T-helper 2 cell treated with Interferon-gamma antibody and Interleukin-4, amounts not matched to agents 5 μg/mL and 100 μg/mL, for 36 hours (primary cell): ENCODE data around the gene PATJ.

Experiments used
- DNase-seq: peaks from one replicate; pipeline ENCODE4 v3.0.0; 2021; ENCODE audit warnings: low spot score
- H3K27ac Mint-ChIP-seq: one replicate; pipeline ENCODE4 v1.8.0; 2021; ENCODE audit warnings: mild to moderate bottlenecking, mixed read lengths
- H3K27me3 Mint-ChIP-seq: one replicate; pipeline ENCODE4 v1.8.0; 2021; ENCODE audit warnings: low read depth, mixed read lengths
- H3K36me3 Mint-ChIP-seq: one replicate; pipeline ENCODE4 v1.8.0; 2021; ENCODE audit warnings: low read depth, mixed read lengths
- H3K4me1 Mint-ChIP-seq: one replicate; pipeline ENCODE4 v1.8.0; 2021; ENCODE audit warnings: low read depth, mixed read lengths
- H3K4me3 Mint-ChIP-seq: one replicate; pipeline ENCODE4 v1.8.0; 2022; ENCODE audit warnings: mild to moderate bottlenecking, moderate library complexity, mixed read lengths
- H3K9me3 Mint-ChIP-seq: one replicate; pipeline ENCODE4 v1.8.0; 2021; ENCODE audit warnings: mixed read lengths

PATJ gene

GRCh38 chr1:62188111-62188510 lies 445.8 kb downstream of the PATJ start:
- DNase-seq = no peak
- Mint-ChIP-seq H3K4me3 (no peak overlapping the region), H3K27me3 (no peaks in the 10 kb centered on the region), H3K9me3 (no peaks in the 10 kb centered on the region), H3K36me3 (no peaks in the 10 kb centered on the region), H3K27ac (no peak overlapping the region), H3K4me1 (no peaks in the 10 kb centered on the region)

GRCh38 chr1:62194651-62195544 lies 452.6 kb downstream of the PATJ start, which contains the start of gene L1TD1:
Gene L1TD1, plus strand, starts transcription at chr1:62194849. Its CDS starts 11,780 bp downstream, at chr1:62206629.
- Mint-ChIP-seq H3K4me1 (no peaks in the 10 kb centered on the region), H3K27me3 (peaks cover 23% of the 10 kb centered on the region), H3K4me3 (no peak within 1 kb of the TSS), H3K9me3 (no peaks in the 10 kb centered on the region), H3K36me3 (no peaks in the 10 kb centered on the region), H3K27ac (no peak within 1 kb of the TSS)
- DNase-seq = no peak

DNA sequence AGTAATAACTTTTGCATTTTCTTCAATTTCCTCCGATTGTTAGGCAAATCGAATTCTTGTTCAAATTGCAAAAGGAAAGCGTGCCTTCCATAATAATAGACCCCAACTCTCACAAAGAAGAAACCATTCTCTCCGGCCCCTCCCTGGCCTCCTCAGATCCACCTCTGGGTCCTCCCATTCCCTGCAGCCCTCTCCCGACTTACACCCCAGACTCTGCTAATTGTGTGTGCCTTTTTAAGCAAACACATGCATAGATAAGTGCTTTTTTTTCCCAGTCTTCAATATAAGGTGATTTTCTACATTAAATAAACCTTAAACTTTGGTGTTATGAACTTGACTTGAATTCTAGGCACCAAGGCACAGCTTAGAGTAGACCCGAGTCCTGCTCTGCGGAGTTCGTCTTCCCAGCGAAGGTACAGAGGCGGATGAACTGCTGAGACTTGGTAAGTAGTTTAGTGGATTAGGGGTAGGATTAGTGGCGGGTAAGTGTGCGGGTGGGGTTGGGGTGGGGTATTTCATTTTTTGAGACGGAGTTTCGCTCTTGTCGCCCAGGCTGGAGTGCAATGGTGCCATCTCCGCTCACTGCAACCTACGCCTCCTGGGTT lies 453.9 kb downstream of the PATJ start:
- no peaks in the 10 kb centered on the region for H3K36me3 Mint-ChIP-seq
- no peaks in the 10 kb centered on the region for H3K4me1 Mint-ChIP-seq
- H3K27ac Mint-ChIP-seq = no peak overlapping the region
- H3K9me3 Mint-ChIP-seq = no peaks in the 10 kb centered on the region
- H3K4me3 Mint-ChIP-seq = no peak overlapping the region
- DNase-seq = no peak
- peaks cover 23% of the 10 kb centered on the region for H3K27me3 Mint-ChIP-seq

DNA sequence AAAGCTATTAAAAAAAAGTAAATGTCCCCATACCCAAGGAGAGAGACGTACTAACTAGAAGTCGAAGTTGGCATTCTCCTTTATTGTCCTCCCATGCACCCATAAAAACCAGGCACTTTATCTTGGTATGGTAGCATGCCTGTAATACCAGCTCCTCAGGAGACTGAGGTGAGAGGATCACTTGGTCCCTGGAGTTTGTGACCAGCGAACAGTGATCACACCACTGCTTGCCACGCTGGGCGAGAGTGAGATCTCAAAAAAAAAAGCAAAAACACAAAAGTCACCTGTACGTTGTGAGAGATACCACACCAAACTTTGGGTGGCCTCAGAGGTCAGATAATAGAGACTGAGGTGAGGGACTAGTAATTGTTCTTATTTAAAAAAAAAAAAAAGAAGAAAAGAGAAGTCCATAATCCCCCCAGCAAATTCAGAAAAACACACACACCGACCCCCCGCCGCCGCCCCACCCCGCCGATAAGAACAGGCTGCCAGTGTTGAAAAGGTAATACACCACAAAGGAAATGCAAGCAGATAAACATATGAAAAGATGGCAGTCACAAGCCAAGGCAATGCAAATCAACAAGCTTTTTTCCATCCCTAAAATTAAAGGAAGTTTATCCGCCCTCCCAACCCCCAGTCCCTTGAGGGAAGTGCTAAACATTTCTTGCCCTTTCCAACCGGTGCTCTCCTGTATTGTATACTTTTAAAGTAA lies 455.9 kb downstream of the PATJ start:
- H3K9me3 Mint-ChIP-seq = no peaks in the 10 kb centered on the region
- DNase-seq = no peak
- peaks cover 23% of the 10 kb centered on the region for H3K27me3 Mint-ChIP-seq
- H3K4me3 Mint-ChIP-seq = no peak overlapping the region
- H3K27ac Mint-ChIP-seq = no peak overlapping the region
- H3K4me1 Mint-ChIP-seq = no peaks in the 10 kb centered on the region
- H3K36me3 Mint-ChIP-seq = no peaks in the 10 kb centered on the region

- Mint-ChIP-seq H3K4me3 (no peak overlapping the region), H3K36me3 (no peaks in the 10 kb centered on the region), H3K9me3 (no peaks in the 10 kb centered on the region), H3K4me1 (no peaks in the 10 kb centered on the region), H3K27ac (no peak overlapping the region), H3K27me3 (peaks cover 20% of the 10 kb centered on the region)
- DNase-seq = no peak
Measured at GRCh38 chr1:62198781-62199125, 456.5 kb downstream of the PATJ start.

DNA sequence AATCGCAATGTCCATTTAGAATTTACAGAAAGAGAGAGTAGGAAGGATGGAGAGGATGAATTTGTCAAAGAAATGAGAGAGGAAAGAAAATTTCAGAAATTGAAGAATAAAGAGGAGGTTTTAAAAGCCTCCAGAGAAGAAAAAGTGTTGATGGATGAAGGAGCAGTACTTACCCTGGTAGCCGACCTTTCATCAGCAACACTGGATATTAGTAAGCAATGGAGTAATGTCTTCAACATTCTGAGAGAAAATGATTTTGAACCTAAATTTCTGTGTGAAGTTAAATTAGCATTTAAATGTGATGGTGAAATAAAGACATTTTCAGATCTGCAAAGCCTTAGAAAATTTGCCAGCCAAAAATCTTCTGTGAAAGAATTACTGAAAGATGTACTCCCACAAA lies 464.9 kb downstream of the PATJ start:
- H3K9me3 Mint-ChIP-seq = peaks cover 11% of the 10 kb centered on the region

GRCh38 chr1:62208087-62208486 lies 465.8 kb downstream of the PATJ start:
- H3K4me3 Mint-ChIP-seq = no peak overlapping the region
- no peak overlapping the region for H3K27ac Mint-ChIP-seq
- H3K4me1 Mint-ChIP-seq = no peaks in the 10 kb centered on the region
- H3K9me3 Mint-ChIP-seq = peaks cover 11% of the 10 kb centered on the region
- no peaks in the 10 kb centered on the region for H3K36me3 Mint-ChIP-seq
- no peaks in the 10 kb centered on the region for H3K27me3 Mint-ChIP-seq
- DNase-seq = no peak

More for the DNA sequence above, 464.9 kb downstream of the PATJ start:
- no peaks in the 10 kb centered on the region for H3K36me3 Mint-ChIP-seq
- H3K4me1 Mint-ChIP-seq = no peaks in the 10 kb centered on the region
- no peak for DNase-seq
- no peak overlapping the region for H3K4me3 Mint-ChIP-seq
- no peak overlapping the region for H3K27ac Mint-ChIP-seq
- no peaks in the 10 kb centered on the region for H3K27me3 Mint-ChIP-seq

DNA sequence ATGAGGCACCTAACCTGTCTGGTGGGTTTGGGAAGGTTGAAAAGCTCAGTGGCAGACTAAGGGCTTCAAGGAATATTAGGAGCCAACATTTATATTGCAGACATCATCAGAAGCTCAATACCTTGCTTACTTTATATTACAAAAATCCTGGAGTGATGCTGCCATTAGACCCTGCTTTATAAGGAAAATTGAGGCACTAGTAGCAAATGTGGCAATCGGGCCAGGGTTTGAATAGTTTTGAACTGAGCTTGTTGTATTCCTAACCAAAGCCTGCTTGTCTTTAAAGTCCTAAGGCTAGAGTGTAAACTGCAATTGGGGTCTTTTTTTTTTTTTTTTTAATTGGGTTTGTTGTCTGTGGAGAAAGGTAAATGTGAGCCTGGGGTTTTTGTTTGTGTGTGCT lies 466.7 kb downstream of the PATJ start:
- no peak for DNase-seq
- no peaks in the 10 kb centered on the region for H3K4me1 Mint-ChIP-seq
- peaks cover 11% of the 10 kb centered on the region for H3K9me3 Mint-ChIP-seq
- no peak overlapping the region for H3K27ac Mint-ChIP-seq
- H3K36me3 Mint-ChIP-seq = no peaks in the 10 kb centered on the region
- H3K4me3 Mint-ChIP-seq = no peak overlapping the region
- H3K27me3 Mint-ChIP-seq = no peaks in the 10 kb centered on the region

DNA sequence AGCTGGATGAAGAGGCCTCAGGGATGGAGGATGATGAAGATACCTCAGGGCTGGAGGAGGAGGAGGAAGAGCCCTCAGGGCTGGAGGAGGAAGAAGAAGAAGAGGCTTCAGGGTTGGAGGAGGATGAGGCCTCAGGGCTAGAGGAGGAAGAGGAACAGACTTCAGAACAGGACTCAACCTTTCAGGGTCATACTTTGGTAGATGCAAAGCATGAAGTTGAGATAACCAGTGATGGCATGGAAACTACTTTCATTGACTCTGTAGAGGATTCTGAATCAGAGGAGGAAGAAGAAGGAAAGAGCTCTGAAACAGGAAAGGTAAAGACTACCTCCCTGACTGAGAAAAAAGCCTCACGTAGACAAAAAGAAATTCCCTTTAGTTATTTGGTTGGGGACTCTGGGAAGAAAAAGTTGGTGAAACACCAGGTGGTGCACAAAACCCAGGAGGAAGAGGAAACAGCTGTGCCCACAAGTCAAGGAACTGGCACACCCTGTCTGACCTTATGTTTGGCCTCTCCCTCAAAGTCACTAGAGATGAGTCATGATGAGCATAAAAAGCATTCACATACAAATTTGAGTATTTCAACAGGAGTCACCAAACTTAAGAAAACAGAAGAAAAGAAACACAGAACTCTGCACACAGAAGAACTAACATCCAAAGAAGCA lies 467.8 kb downstream of the PATJ start:
- H3K9me3 Mint-ChIP-seq = peaks cover 11% of the 10 kb centered on the region
- H3K4me1 Mint-ChIP-seq = no peaks in the 10 kb centered on the region
- no peak overlapping the region for H3K4me3 Mint-ChIP-seq

DNA sequence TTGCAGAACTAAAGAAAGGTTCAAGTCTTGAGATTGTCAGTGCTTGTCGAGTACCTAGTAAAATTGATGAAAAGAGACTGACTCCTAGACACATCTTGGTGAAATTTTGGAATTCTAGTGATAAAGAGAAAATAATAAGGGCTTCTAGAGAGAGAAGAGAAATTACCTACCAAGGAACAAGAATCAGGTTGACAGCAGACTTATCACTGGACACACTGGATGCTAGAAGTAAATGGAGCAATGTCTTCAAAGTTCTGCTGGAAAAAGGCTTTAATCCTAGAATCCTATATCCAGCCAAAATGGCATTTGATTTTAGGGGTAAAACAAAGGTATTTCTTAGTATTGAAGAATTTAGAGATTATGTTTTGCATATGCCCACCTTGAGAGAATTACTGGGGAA lies 468.7 kb downstream of the PATJ start:
- Mint-ChIP-seq H3K4me1 (no peaks in the 10 kb centered on the region), H3K27me3 (no peaks in the 10 kb centered on the region), H3K4me3 (no peak overlapping the region), H3K36me3 (no peaks in the 10 kb centered on the region), H3K9me3 (peaks cover 11% of the 10 kb centered on the region), H3K27ac (no peak overlapping the region)
- DNase-seq = no peak

More for the DNA sequence above, 467.8 kb downstream of the PATJ start:
- DNase-seq = no peak
- no peaks in the 10 kb centered on the region for H3K27me3 Mint-ChIP-seq
- no peaks in the 10 kb centered on the region for H3K36me3 Mint-ChIP-seq
- no peak overlapping the region for H3K27ac Mint-ChIP-seq

GRCh38 chr1:62212411-62212810 lies 470.1 kb downstream of the PATJ start:
- Mint-ChIP-seq H3K27ac (no peak overlapping the region), H3K9me3 (peaks cover 11% of the 10 kb centered on the region), H3K27me3 (no peaks in the 10 kb centered on the region), H3K4me3 (no peak overlapping the region), H3K4me1 (no peaks in the 10 kb centered on the region), H3K36me3 (no peaks in the 10 kb centered on the region)
- no peak for DNase-seq

DNA sequence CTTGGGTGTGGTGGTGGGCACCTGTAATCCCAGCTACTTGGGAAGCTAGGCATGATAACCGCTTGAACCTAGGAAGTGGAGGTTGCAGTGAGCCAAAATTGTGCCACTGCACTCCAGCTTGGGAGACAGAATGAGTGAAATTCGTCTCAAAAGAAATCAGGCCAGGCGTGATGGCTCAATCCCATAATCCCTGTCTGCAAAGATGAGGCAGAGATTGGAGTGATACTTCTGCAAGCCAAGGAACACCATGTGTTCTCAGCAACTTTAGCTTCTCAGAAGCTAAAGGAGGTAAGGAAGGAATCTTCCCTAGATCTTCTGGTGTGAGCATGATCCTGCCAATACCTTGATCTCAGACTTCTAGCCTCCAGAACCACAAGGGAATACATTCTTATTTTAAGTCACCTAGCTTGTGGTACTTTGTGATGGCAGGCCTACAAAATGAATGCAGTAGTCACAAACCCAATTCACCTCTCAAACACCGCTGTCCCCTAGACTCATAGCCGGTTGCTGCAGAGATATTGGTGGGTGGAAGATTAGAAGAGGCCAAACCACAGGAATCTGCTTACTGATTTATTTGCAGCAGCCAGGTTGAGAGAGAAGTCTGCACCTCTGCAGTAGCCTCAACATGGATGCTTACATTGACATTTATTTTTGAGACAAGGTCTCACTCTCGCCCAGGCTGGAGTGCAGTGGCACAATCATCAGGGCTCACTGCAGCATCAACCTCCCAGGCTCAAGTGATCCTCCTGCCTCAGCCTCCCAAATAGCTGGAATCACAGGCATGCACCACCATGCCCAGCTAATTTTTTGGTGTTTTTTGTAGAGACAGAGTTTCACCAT lies 471.0 kb downstream of the PATJ start:
- H3K36me3 Mint-ChIP-seq = no peaks in the 10 kb centered on the region
- no peak overlapping the region for H3K4me3 Mint-ChIP-seq
- DNase-seq = no peak
- H3K4me1 Mint-ChIP-seq = no peaks in the 10 kb centered on the region
- H3K27me3 Mint-ChIP-seq = no peaks in the 10 kb centered on the region
- no peak overlapping the region for H3K27ac Mint-ChIP-seq
- H3K9me3 Mint-ChIP-seq = peaks cover 11% of the 10 kb centered on the region

- H3K9me3 Mint-ChIP-seq = no peaks in the 10 kb centered on the region
- no peaks in the 10 kb centered on the region for H3K36me3 Mint-ChIP-seq
- H3K27me3 Mint-ChIP-seq = no peaks in the 10 kb centered on the region
- H3K27ac Mint-ChIP-seq = no peak overlapping the region
- no peak overlapping the region for H3K4me3 Mint-ChIP-seq
- no peak for DNase-seq
- H3K4me1 Mint-ChIP-seq = no peaks in the 10 kb centered on the region
Measured at GRCh38 chr1:62218604-62219003, 476.3 kb downstream of the PATJ start.
